Ishikawa (cell line): ENCODE results near the gene VPS18.

Experiments used
- CEBPB ChIP-seq: IDR thresholded peaks from 2 replicates; pipeline ENCODE4 v1.6.1; 2012
- CREB1 ChIP-seq: IDR thresholded peaks from 2 replicates; pipeline ENCODE4 v1.6.1; 2012; ENCODE audit warnings: low read depth
- EP300 ChIP-seq: IDR thresholded peaks from 2 replicates; pipeline ENCODE4 v1.6.1; 2012; ENCODE audit warnings: borderline replicate concordance
- NFIC ChIP-seq: IDR thresholded peaks from 2 replicates; pipeline ENCODE4 v1.6.1; 2012
- RAD21 ChIP-seq: IDR thresholded peaks from 2 replicates; pipeline ENCODE4 v1.6.1; 2012; ENCODE audit warnings: low read depth
- TAF1 ChIP-seq: IDR thresholded peaks from 2 replicates; pipeline ENCODE4 v1.6.1; 2012; ENCODE audit warnings: low read depth, mild to moderate bottlenecking
- TCF12 ChIP-seq: IDR thresholded peaks from 2 replicates; pipeline ENCODE4 v1.6.1; 2012; ENCODE audit warnings: low read depth
- TEAD4 ChIP-seq: IDR thresholded peaks from 2 replicates; pipeline ENCODE4 v1.6.1; 2012
- USF1 ChIP-seq: IDR thresholded peaks from 2 replicates; pipeline ENCODE4 v1.6.1; 2012
- YY1 ChIP-seq: IDR thresholded peaks from 2 replicates; pipeline ENCODE4 v1.6.1; 2012; ENCODE audit warnings: low read depth
- TF ChIP-seq, protein P1 (sequence below): IDR thresholded peaks from 2 replicates; pipeline ENCODE4 v1.6.1; 2012
- TF ChIP-seq, protein P2 (sequence below): IDR thresholded peaks from 2 replicates; pipeline ENCODE4 v1.6.1; 2012; ENCODE audit warnings: low read depth, mild to moderate bottlenecking

DNA sequence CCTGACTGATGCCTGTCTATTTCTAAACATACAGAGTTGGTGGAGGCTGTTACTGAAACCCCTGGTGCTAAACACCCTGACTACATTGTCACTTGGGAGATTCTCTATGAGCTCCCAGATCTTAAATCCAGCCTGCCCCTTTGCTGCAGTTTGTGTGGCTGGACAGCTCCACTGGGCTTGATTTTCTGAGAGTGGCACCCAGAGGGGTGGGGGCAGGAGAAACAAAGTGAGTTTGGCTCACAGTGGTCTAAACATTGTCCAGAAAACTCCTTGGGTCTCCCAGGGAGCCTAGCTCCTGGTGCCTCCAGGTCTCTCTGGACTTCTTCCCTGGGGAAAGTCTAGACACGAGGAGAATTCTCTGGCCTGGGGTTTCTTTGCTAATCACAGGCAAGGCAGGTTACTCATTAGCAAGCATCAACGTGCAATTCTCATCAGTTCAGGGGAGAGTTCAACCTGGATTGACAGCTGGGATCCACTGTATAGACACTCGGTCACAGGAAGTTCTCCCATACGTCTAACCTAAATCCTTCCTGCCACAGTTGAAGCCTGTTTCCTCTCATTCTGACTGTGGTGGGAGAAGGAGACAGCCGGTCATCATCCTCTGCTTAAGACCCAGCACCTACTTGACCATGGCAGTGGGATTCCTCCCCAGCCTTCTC is 27.8 kb downstream of the VPS18 start:
- no peak for TF ChIP-seq NFIC
- TF ChIP-seq, protein P1, sequence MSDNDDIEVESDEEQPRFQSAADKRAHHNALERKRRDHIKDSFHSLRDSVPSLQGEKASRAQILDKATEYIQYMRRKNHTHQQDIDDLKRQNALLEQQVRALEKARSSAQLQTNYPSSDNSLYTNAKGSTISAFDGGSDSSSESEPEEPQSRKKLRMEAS = no peak
- TF ChIP-seq USF1 = no peak
- TF ChIP-seq TAF1 = no peak
- TF ChIP-seq RAD21 = no peak
- no peak for TF ChIP-seq CEBPB
- no peak for TF ChIP-seq TEAD4
- TF ChIP-seq TCF12 = no peak
- no peak for TF ChIP-seq EP300
- TF ChIP-seq YY1 = no peak
- TF ChIP-seq, protein P2, sequence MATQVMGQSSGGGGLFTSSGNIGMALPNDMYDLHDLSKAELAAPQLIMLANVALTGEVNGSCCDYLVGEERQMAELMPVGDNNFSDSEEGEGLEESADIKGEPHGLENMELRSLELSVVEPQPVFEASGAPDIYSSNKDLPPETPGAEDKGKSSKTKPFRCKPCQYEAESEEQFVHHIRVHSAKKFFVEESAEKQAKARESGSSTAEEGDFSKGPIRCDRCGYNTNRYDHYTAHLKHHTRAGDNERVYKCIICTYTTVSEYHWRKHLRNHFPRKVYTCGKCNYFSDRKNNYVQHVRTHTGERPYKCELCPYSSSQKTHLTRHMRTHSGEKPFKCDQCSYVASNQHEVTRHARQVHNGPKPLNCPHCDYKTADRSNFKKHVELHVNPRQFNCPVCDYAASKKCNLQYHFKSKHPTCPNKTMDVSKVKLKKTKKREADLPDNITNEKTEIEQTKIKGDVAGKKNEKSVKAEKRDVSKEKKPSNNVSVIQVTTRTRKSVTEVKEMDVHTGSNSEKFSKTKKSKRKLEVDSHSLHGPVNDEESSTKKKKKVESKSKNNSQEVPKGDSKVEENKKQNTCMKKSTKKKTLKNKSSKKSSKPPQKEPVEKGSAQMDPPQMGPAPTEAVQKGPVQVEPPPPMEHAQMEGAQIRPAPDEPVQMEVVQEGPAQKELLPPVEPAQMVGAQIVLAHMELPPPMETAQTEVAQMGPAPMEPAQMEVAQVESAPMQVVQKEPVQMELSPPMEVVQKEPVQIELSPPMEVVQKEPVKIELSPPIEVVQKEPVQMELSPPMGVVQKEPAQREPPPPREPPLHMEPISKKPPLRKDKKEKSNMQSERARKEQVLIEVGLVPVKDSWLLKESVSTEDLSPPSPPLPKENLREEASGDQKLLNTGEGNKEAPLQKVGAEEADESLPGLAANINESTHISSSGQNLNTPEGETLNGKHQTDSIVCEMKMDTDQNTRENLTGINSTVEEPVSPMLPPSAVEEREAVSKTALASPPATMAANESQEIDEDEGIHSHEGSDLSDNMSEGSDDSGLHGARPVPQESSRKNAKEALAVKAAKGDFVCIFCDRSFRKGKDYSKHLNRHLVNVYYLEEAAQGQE = peak; percentile 69; the same call in 1 of the 2 replicates
- no peak for TF ChIP-seq CREB1
